AG10803 (cell line): Measurements from ENCODE around the gene ZMIZ1.

ENCODE experiments used
- DNase-seq: peaks from one replicate; pipeline ENCODE4 v3.0.0; 2010; ENCODE audit warnings: low read depth
- H3K4me3 ChIP-seq: 2 replicates; pipeline ENCODE4 v1.5.1; 2011; ENCODE audit warnings: mild to moderate bottlenecking, low read length, control low read depth
- CTCF ChIP-seq: conservative IDR thresholded peaks from 2 replicates; pipeline ENCODE4 v1.5.1; 2011; ENCODE audit warnings: mild to moderate bottlenecking, low read length, control low read depth, inconsistent platforms

Gene ZMIZ1

GRCh38 chr10:79118286-79119202, 49.8 kb downstream of the ZMIZ1 start:
- no peak for TF ChIP-seq CTCF
- no peak overlapping the region for H3K4me3 ChIP-seq
- DNase-seq = no peak

GRCh38 chr10:79119306-79119705, 50.5 kb downstream of the ZMIZ1 start:
- no peak for TF ChIP-seq CTCF
- no peak overlapping the region for H3K4me3 ChIP-seq
- no peak for DNase-seq

GRCh38 chr10:79123547-79123963, 54.8 kb downstream of the ZMIZ1 start:
- H3K4me3 ChIP-seq = no peak overlapping the region

GRCh38 chr10:79124066-79124465, 55.3 kb downstream of the ZMIZ1 start:
- H3K4me3 ChIP-seq = no peak overlapping the region
- no peak for TF ChIP-seq CTCF
- DNase-seq = no peak

More at GRCh38 chr10:79123547-79123963, 54.8 kb downstream of the ZMIZ1 start:
- TF ChIP-seq CTCF = no peak
- peak; percentile 54 for DNase-seq

GRCh38 chr10:79125092-79125491, 56.3 kb downstream of the ZMIZ1 start:
- TF ChIP-seq CTCF = no peak
- no peak for DNase-seq

GRCh38 chr10:79126351-79127080, 57.8 kb downstream of the ZMIZ1 start:
- DNase-seq = no peak
- no peak overlapping the region for H3K4me3 ChIP-seq
- TF ChIP-seq CTCF = no peak

More at GRCh38 chr10:79125092-79125491, 56.3 kb downstream of the ZMIZ1 start:
- H3K4me3 ChIP-seq = no peak overlapping the region
